ENCODE results near the gene ANKRD31. TPM values are rescaled to one million over a fixed set of nuclear protein-coding genes. Genes with fewer than 3 reads are reported as not detected.
"Not testable (repeated sequence)": the region's sequence is repeated elsewhere in the genome, so short reads cannot be mapped to it uniquely, and the experiment has no call there.

ANKRD31 gene
- total and polyA plus RNA-seq, 11 donors = 0.04 to 0.17 (median 0.09) TPM; not detected in 5

DNA sequence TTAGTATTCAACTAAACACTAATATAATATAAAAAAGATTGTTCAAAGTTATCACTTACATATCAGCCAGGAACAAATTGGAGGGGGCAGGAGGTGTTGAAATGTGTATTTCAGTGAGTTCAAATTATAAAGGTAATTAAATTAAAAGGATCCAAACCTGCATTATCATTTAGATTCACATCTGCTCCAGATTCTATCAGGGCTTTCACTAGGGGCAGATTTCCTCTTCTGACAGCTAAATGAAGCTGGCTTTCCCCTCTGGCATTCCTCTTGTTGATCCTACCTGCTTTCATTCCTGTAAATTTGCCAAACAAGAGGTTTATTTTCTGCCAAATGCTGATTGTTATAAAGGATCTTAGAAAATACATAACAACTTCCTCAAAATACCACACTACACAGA is 98.0 kb downstream of the ANKRD31 start:
- intact Hi-C loops (cut with DNase I) = no loop called here
- H3K27ac ChIP-seq = no peak overlapping the region
- no peaks in the 10 kb centered on the region for H3K4me1 ChIP-seq
- H3K4me3 ChIP-seq = no peak overlapping the region
- no peak for ATAC-seq
- no peak for DNase-seq
- no peaks in the 10 kb centered on the region for H3K36me3 ChIP-seq
- H3K9me3 ChIP-seq = peaks cover 0 to 15% (median 0%) of the 10 kb centered on the region in 12 donors
- H3K27me3 ChIP-seq = no peaks in the 10 kb centered on the region
- TF ChIP-seq, protein P1, sequence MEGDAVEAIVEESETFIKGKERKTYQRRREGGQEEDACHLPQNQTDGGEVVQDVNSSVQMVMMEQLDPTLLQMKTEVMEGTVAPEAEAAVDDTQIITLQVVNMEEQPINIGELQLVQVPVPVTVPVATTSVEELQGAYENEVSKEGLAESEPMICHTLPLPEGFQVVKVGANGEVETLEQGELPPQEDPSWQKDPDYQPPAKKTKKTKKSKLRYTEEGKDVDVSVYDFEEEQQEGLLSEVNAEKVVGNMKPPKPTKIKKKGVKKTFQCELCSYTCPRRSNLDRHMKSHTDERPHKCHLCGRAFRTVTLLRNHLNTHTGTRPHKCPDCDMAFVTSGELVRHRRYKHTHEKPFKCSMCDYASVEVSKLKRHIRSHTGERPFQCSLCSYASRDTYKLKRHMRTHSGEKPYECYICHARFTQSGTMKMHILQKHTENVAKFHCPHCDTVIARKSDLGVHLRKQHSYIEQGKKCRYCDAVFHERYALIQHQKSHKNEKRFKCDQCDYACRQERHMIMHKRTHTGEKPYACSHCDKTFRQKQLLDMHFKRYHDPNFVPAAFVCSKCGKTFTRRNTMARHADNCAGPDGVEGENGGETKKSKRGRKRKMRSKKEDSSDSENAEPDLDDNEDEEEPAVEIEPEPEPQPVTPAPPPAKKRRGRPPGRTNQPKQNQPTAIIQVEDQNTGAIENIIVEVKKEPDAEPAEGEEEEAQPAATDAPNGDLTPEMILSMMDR (IDR thresholded peaks at IDR 0.05) = no peak
- TF ChIP-seq POLR2A (IDR thresholded peaks at IDR 0.05) = no peak

DNA sequence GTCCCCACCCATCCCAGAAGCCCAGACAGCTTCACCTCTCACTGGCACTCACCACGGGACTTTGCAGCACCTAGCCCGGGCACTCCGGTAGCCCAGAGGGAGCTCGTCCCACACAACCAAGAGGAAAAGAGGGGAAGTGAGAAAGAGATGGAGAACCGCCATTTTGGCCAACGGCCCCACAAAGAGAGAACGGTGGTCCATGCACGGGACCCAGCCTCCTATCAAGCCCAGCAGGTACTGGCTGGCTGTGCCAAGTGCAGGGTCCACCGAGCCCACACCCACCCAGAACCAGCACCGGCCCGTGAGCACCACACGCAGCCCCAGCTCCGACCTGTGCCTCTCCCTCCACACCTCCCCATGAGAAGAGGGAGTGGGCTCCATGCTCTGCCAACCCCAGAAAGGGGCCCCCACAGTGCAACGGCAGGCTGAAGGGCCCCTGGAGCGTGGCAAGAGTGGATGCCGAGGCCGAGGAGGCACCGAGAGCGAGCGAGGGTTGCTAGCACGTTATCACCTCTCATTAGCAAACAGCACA is 105.8 kb downstream of the ANKRD31 start:
- ATAC-seq (no peak), DNase-seq (no peak)
- H3K27ac ChIP-seq = no peak overlapping the region

DNA sequence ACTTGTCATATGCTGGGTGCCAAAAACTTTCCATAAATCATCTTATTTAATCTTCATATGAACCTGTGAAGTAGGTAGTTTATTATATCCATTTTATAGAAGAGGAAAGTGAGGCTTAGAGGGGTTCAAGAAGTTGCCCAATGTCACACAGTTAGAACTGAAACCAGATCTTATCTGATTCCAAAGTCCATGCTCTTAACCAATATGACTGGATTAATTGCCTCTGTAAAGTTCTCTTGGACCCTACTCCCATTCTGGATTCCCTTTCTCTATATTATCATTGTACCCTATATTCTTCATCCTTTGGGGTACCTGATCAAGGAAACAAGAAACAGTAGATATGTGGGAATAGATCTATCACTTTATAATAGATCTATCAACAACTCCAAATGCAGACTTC is 119.8 kb downstream of the ANKRD31 start:
- Histone ChIP-seq H3K4me1 (no peaks in the 10 kb centered on the region), H3K36me3 (no peaks in the 10 kb centered on the region), H3K27ac (no peak overlapping the region), H3K4me3 (no peak overlapping the region), H3K27me3 (no peaks in the 10 kb centered on the region), H3K9me3 (peaks cover 0 to 6% (median 0%) of the 10 kb centered on the region in 12 donors)
- ATAC-seq = no peak
- TF ChIP-seq, protein P1 (IDR thresholded peaks at IDR 0.05) = no peak
- no peak for TF ChIP-seq POLR2A (IDR thresholded peaks at IDR 0.05)
- no peak for DNase-seq
- intact Hi-C loops (cut with DNase I) = no loop called here

More for the DNA sequence above, 105.8 kb downstream of the ANKRD31 start:
- Histone ChIP-seq H3K4me3 (no peak overlapping the region), H3K27me3 (no peaks in the 10 kb centered on the region), H3K36me3 (no peaks in the 10 kb centered on the region), H3K9me3 (peaks cover 0 to 15% (median 0%) of the 10 kb centered on the region in 12 donors), H3K4me1 (no peaks in the 10 kb centered on the region)
- WGBS, 4 donors = 87 to 95% (median 93%) methylated on average over 14 to 21 of the region's 21 CpGs
- no peak for TF ChIP-seq POLR2A (IDR thresholded peaks at IDR 0.05)
- TF ChIP-seq, protein P1 (IDR thresholded peaks at IDR 0.05) = no peak
- intact Hi-C loops (cut with DNase I) = no loop called here

DNA sequence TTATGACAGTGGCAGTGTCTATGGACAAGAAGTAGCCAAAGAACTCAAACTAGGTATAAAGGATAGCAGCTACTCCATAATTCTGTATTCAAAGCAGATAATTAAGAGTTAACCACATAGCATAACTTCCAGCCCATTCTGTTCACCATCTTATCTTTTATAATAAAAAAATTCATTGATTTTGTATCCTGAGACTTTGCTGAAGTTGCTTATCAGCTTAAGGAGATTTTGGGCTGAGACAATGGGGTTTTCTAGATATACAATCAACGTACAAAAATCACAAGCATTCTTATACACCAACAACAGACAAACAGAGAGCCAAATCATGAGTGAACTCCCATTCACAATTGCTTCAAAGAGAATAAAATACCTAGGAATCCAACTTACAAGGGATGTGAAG is 122.4 kb downstream of the ANKRD31 start:
- H3K36me3 ChIP-seq; H3K4me1 ChIP-seq; H3K27ac ChIP-seq; H3K9me3 ChIP-seq; DNase-seq; H3K27me3 ChIP-seq; H3K4me3 ChIP-seq; ATAC-seq; intact Hi-C loops (cut with DNase I): not testable (repeated sequence)
- WGBS, 4 donors = 65 to 73% (median 70%) methylated on average over 1 of the region's 1 CpG
